ENCODE data around the gene TMEM37.

The TMEM37 gene

DNA sequence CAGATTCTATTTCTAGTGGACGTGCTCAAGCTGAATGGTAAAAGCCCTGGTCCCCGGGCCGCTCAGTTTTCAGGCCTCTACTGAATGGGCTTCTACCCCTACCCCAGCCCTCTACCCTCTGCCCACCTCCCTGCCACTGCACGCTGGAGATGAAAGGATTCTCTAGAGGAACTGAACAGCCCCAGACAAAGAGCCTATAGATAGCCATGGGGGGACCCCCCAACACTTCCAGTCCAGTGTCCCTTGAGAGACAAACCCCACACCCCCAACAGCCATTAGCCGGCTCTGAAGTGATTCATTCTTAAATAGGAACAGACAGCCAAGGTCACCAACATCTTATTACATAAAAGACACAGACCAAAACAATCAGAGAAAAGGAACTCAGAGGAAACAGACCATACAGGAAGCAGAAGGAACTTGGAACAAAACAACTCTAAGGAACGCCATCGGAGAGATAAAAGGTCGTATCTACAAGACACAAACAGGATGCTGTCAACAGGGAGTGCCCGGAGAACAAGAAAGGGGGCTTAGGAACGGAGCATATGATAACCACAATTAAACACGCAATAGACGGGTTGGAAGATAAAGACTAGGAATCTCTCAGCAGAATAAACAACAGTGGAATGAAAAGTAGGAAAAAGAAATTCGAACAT is 23.5 kb downstream of the TMEM37 start:
- no peak for DNase-seq (ENCODE audit: low spot score)

DNA sequence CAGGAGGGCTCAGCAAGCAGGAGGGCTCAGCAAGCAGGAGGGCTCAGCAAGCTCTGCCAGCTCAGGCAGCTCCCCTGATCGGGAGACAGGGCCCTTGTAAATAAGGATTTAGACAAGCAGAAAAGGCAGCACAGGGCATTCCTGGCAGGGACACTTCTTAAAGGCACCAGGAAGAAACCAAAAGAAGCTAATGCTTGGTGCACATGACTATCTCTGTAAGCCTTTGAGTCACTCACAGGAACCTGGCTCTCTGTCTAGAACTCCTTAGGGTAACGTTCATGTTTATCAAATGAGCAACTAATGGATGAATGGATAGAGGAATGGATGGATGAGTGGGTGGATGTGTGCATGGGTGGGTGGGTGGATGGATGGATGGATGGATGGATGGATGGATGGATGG is 28.4 kb downstream of the TMEM37 start:
- no peak for DNase-seq (ENCODE audit: low spot score)

DNA sequence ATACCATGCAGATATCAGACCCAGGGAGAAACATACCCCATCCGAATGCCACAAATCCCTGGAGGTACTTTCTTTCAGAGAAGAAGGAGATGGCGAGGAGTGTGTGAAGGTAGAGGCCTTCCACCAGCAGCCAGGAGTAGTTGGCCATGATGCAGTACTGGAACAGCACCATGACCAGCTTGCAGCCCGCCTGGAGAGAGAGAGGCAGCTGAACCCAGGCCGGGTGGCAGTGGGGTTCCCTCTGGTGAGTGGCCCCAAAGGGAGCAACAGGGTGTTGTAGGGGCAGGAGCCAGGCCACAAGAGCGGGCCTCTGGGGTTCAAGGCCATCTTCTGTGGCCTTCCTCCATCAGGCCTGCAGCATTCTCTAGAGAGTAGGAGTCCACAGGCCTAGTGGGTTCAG is 30.2 kb downstream of the TMEM37 start:
- DNase-seq (ENCODE audit: low spot score): no peak

DNA sequence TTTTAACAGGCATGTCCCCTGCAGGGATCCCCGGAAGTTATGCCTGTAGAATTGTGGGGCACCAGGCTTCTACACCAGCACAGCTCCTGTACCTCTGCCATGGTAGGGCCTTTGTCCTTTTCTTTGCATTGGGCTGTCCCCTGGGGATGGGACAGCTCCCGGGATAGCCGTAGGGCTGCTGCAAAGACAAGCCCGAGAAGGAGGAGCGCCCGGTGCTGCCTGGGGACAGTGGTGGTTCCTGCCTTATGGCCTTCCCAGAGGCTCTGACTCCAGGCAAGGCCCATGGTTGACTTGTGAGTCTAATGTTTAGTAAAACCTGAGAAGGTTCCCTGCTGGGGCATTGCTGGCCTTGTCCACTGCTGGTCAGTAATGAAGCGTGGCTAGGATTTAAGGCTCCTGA is 30.9 kb downstream of the TMEM37 start:
- DNase-seq (ENCODE audit: low spot score): no peak

DNA sequence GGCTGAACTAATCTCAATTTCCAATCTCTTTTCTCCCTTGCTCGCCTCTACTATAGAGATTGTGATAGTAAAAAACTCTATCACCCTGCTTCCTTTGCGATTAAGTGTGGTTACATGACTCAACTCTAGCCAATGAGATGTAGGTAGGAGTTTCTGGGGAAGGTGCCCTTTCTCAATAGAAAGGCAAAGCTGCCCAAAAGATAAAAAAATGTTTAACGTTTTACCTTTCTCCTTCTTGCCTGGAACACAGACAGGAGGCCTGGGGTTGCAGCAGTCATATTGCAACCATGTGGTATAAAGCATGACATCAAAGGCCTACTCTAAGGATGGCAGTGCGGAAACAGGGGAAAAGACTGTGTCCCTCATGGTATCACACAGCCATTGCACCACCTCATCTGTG is 31.5 kb downstream of the TMEM37 start:
- DNase-seq (ENCODE audit: low spot score): no peak

DNA sequence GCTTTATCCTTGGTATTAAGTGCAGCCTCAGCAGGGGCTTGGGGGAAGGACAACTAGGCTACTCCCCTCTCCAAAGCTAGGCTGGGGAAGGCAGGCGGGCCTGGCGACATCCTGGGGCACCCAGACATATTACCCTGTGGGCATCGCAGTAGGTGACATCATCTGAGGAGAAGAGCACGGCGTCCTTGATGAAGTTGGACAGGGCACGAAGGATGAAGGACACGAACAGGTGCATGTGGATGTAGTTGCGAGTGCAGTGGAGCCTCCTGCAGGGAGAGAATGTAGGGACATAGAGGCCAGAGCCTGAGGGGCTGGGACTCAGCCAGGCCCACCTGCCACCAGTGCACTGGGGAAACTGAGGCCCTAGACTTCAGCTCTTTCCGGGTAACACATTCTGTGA is 32.3 kb downstream of the TMEM37 start:
- no peak for DNase-seq (ENCODE audit: low spot score)

DNA sequence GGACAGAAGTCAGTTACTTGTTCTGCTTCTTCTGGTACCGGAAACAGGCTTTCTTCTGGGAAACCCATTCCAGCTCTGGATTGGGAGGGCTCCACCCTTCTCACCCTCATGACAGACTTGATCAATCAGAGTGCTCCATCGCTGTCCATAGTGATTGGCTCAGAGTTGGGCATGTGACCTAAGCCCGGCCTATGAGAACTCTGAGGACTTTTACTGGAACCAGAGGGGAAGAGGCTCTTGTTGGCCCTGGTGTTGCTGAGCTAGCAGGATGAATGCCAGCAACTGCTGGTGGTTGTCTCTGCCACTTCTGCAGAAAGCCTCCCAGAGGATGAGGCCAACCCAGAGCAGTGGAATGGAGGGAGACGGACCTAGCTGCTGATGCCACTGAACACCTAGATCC is 33.3 kb downstream of the TMEM37 start:
- no peak for DNase-seq (ENCODE audit: low spot score)

DNA sequence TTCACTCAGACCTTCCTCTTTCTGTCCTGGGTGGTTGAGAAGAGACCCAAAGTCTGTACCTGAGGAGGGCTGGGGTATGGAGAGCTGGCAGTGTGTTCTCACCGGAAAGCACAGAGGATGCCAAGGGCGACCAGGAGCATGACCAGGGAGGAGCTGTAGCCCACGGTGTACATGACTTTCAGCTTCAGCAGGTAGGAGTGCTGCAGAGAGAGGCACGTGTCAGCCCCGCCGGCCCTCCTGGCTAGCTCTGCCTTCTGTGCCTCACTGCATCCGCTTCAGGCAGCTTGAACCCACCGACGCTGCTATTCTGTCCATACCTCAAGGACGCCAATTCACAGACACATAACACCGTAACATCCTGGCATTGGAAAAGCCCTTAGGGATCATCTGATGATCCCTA is 34.0 kb downstream of the TMEM37 start:
- no peak for DNase-seq (ENCODE audit: low spot score)

DNA sequence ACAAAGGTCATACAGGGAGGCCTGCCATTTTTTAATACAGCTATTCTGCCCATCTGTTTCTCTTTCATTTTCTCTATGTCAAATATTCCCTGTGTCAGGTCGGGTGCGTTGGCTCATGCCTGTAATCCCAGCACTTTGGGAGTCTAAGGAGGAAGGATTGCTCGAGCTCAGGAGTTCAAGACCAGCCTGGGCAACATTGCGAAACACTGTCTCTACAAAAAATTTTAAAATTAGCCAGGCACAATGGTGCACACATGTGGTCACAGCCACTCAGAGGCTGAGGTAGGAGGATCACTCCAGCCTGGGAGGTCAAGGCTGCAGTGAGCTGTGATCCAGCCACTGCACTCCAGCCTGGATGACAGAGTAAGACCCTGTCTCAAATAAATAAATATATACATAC is 34.7 kb downstream of the TMEM37 start:
- no peak for DNase-seq (ENCODE audit: low spot score)

DNA sequence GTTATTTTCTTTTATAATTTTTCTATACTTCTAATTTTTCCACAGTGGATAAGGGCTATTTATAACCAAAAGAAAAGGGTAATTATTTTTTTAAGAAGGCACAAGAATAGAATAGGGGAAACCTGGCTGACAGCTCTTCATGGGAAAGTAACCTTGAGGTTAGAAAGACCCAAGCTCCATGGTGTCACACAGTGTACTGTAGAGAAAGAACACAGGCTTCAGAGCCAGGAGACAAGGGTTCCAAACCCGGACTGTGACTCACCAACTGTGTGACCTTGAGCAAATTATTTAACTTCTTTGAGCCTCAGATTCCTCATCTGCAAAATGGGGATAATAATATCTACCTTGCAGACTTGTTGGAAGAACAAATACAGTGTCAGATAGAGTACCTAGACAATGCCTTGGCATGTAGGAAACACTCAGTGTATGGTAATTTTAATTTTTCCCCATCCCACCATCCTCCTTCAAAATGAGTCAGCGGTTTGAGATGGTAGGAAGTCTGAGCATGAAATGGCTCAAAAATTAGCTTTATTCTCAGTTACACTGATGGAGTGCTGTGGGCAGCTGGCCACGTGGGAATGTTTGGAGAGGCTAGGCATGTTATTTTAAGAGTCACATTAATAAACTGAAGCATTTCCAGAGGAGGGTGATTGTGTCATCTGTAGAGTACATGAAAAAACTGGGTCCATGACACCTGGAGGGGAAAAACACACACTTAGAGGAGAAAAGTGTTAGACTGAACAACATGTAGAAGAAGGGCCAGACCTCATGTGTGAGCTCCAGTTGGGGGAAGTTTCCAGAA is 36.7 kb downstream of the TMEM37 start:
- DNase-seq (ENCODE audit: low spot score): no peak

DNA sequence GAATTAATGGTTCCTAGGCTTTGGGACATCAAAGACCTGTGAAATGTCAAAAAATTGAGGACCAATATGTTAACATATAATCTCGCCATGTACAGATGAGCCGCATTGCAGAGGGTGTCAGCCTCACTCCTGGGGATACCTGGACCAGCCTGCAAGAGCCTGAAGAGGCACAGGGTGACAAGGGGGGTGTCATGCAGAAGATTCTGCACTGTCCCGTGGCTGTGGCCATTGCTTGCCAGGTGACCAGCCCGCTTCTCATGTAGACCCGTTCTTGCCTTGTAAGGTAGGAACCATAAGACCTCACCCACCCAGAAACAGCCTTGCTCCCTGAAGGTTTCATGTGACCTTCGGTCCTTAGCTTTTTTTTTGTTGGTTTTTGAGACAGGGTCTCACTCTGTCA is 37.5 kb downstream of the TMEM37 start:
- DNase-seq (ENCODE audit: low spot score): no peak

DNA sequence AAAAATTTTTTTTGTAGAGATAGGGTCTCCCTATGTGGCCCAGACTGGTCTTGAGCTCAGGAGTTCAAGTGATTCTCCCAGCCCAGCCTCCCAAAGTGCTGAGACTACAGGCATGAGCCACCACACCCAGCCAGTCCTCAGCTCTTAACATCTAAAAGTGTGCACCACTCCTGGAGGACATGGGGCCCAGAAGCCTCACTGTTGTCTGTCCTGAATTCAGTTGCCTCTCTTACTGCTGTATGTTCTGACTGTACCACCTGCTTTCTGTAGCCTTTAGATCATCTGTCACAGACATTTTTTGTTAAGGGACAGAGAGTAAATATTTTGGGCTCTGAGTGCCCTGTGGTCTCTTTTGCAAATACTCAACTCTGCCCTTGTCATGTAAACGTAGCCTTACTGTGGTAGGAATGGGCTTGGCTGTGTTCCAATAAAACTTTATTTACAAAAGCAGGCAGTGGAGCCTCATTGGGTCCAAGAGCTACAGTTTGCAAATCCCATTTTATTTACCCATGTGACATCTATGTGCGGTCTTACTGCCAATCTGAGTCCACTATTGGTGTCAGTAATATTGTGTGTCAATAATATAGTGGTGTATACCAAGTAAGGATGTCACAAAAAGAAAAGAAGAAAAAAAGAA is 38.1 kb downstream of the TMEM37 start:
- DNase-seq (ENCODE audit: low spot score): no peak

DNA sequence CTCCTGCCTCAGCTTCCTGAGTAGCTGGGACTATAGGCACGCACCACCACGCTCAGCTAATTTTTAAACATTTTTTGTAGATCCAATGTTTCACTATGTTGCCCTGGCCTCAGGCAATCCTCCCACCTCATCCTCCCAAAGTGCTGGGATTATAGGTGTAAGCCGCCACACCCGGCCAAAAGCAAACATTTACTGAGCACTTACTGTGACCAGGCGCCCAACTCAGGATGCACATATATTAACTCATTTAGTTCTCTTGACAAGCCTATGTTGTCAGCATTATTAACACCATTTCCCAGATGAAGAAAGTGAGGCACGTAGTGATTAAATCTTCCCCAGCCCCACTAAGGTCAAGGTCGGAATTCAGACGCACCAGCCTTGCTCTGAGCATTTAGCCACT is 41.1 kb downstream of the TMEM37 start:
- DNase-seq (ENCODE audit: low spot score): no peak

DNA sequence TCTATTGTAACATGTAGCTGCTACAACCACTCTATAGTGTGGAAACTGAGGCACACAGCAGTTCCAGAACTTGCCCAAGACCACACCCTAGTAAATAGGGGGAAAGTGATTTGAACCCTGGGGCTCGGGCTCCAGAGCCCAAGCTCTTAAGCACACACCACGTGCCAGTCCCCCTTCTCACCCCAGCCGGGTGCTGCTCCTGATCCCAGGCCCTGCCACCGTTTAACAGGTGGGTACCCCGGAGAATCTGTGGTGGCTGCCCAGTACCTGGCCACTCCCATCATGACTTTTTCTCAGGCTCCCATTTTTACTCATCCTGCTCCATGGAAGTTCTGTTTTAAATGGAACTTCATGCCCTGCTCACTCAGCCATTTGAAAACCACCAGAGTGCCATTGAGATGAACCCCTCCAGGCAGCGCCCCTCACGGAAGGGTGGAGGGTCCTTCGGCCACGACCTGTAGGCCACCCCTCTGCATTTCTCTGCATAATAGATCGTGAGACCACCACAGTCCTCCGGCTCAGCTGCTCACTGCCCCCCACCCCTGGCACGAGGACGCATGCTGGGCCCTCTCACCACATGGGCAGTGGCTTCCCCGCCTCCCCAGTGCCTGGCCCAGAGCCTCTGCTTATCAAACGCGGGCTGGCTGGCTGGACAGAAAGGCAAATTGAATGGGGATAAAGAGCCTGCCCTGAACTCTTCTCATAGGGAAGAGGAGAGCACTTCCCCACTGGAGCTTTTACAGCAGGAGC is 42.1 kb downstream of the TMEM37 start:
- DNase-seq (ENCODE audit: low spot score): no peak

DNA sequence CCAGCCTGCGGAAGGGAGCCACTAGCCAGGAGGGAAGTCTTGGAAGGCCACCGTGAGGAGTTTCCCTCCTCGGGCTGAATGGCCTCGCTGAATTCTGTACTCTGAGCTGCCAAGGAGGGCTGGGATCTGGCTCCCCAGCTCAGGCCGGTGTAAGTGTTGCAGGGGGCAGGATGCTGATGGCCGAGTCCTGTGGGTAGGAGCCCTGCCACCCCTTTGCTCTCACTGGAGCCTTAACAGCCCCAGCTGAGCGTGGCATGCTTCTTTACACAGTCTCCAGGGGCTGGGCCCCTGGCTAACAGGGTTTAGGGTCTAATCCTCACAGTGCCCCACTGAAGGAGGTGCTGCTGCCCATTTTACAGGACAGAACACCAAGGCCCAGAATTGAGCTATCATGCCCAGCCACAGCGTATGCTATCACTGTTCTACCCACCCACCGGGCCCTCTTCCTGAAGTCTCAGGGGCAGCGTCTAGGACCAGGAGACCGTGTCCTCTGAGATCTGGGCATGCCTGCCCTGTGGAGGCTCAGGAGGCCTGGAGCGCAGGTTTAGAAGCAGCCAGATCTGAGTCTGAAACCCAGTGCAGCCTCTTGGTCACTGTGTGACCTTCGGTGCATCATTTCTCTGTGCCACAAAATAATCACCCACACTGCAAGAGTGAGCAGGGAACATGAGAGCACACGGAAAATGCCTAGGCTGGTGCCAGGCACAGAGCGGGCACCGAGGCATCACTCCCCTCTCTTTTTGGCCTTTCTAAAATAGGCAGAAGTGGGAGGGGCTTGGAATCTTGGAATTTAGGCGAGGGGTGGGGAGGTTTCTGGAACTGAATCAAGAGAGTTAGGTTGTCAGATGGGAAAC is 42.9 kb downstream of the TMEM37 start:
- no peak for DNase-seq (ENCODE audit: low spot score)

DNA sequence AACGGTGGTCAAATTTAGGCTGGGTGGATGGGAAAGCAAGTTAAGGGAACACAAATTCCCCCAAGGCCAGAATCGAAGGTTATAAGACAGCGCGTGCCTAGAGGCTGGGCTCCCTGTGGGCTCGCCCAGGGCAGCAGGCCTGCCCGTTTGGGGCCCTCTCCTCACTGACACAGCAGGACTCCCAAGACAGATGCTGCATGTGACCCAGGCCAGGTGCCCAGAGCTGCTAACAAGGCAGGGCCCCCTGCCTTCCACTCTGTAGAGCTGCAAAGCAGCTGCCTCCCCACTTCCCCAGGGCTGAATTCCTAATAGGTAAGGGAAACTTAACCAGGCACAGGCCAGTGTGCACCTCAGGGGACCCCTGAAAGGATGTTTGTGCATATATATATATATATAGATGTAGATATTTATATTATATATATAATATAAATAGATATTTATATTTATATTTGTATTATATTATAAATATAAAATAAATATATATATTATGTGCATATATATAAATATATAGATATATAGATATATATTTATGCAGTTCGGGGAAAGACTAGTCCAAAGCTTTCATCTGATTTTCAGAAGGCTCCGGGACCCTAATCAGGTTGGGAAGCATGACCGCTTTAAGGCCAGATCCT is 43.7 kb downstream of the TMEM37 start:
- no peak for DNase-seq (ENCODE audit: low spot score)

DNA sequence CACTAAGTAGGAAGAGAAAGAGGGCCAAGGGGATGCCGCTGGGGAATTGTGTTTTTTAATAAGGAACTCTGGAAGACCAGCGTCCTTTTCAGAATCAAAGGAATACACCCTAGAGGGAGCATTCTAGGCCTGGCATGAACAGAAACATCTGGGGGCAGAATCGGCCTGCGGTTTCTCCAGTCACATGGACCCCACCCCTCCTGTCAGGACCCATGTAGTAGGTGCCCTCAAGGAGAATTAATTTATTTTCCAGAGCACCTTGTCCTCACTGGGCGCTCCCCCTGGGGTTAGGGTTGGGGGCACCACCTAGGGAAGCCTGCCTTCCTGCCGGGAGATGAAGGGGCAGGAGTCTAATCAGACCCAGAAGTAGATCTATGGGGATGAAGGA is 44.2 kb downstream of the TMEM37 start:
- no peak for DNase-seq (ENCODE audit: low spot score)

DNA sequence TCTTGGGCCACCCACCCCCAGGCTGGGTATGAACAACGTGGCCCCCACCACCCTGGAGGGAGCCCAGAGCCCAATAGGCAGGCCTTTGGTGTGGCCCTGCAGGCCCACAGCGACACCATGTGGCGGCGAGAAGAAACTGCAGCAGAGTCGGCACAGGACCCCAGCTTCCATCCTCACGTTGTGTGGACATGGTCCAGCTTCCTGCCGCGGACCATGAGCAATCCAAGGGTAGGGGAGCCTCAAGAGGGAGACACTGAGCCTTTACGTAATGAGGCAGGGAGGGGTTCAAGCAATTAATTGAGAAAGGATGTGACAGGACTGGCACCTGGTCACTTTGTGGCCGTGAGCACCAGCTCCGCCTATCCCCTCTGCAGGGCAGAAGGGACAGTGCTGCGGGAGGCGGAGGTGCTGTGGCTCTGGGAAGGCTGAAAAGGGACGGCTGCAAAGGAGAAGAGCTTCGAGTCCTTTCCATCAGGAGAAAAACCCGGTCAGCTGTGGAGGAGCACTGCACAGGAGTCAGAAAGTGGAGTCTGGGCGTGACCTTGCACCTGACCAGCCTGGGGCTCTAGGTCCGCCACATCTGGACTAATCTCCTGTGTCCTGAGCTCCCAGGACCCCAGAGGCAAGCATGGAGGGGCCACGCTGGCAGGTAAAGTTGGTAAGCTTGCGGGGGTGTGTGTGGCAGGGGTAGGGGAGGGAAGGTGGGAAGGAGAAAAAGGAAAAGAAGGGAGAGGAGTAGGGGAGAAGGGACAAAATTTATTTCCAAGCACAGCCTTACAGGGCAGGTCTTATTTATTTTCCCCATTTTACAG is 44.9 kb downstream of the TMEM37 start:
- DNase-seq (ENCODE audit: low spot score): peak; percentile 83

DNA sequence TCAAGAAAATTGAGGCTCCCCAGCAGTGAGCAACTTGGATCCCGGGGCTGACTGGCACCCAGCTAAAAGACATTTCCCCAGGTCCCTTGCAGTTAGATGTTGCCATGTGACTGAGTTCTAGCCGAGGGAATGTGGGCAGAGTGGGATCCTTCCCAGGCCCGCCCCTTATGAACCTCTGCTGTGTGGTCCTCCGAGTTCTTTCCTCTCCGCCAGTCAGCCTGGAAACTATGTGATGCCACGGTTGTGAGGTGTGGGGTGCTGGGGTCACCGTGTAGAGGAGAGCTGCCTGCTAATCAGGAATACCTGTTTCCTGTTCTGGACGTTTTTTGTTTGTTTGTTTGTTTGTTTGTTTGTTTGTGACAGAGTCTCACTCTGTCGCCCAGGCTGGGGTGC is 45.5 kb downstream of the TMEM37 start:
- DNase-seq (ENCODE audit: low spot score): no peak

DNA sequence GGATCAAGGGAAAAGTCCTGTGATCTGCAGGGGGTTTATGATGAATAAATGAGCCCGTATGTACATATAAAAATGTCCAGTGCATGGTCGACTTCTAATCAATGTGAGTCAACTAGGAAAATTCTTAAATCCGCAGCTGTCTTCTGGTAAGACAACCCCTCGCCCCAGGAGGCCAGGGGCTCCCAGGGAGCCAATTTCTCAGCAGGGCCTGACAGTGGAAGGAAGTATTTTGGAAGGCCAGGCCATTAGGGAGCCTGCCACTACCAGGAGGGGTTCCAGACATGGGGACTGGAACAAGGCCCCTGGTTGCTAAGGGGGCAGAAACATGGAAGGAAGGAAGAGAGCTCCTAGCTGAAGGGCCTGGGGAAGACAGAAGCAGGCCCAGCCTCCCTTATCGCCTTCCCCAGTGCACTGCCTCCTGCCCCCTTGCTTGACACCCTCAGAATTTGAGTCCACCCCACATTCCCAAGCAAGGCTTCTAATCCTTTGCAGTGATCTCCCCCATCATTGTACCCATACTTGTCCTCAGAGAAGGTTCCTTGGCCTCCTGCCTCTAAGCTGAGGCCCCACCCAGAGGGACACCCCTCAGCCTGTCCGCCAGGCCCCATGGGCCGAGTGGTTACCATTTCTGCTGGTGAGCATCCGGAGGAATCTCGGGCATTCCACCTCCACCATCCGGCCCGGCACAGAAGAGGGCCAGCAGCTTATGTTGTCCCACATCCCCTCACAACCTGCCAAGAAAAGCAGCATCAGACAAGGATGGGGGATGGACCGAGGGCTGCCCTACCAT is 46.7 kb downstream of the TMEM37 start:
- DNase-seq (ENCODE audit: low spot score): no peak

Data from HuH-7 (cell line).